ENCODE results near the gene RFX3.

Gene RFX3

DNA sequence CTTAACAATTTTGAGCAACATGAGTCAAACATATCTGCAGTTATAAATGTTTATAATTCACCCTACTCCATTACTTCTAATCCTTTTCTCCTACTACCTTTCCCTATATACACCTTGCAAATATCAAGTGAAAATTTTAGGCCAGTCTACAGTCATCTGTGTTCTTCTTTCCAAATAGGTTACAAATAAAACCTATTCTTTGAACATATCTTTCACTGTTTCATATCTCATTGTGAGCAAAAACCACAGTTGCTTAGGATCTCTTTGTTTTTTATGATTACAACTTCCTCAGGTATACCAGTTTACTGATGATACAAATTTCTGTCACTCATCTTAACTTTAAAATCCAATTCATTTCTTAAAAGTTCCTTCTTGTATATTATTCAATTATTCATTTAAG is 34.4 kb downstream of the RFX3 start:
- DNase-seq (ENCODE audit: extremely low spot score), result no peak
- TF ChIP-seq CTCF (IDR thresholded peaks at IDR 0.05; ENCODE audit: control extremely low read depth, extremely low read depth, low read depth, missing control alignments), result no peak
- CTCF ChIA-PET, result no interaction called here
- POLR2A ChIA-PET, result no interaction called here

GRCh38 chr9:3490957-3491356 is 34.8 kb downstream of the RFX3 start:
- no peak for TF ChIP-seq CTCF (IDR thresholded peaks at IDR 0.05; ENCODE audit: control extremely low read depth, extremely low read depth, low read depth, missing control alignments)
- ChIA-PET POLR2A (no interaction called here), CTCF (no interaction called here)
- no peak for DNase-seq (ENCODE audit: extremely low spot score)

DNA sequence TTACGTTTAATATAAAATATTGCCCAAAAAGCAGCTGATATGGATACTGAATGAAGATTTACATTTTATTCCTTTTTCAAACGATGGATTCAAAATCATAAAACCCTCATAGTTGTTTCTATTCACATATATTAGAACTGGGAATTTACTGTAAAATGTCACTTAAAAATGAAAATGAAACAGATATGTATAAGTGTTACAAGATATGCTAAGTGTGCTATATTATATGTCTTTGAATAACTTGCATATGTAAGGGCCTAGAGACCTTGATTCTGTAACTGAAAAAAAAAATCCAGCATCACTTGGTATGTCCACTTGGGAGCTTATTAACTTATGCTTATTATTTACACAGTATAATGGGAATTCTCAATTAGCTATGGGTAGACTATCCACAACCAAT is 43.2 kb downstream of the RFX3 start:
- DNase-seq (ENCODE audit: extremely low spot score), result no peak
- no peak for TF ChIP-seq CTCF (IDR thresholded peaks at IDR 0.05; ENCODE audit: control extremely low read depth, extremely low read depth, low read depth, missing control alignments)
- ChIA-PET CTCF (interaction anchor here (0.9 kb wide), 1 partner anchor 44 kb away, joined by 3 read pairs; no protein-coding TSS in a partner anchor), POLR2A (interaction anchor here (0.6 kb wide), 1 partner anchor 42 kb away, joined by 3 read pairs; no protein-coding TSS in a partner anchor)

DNA sequence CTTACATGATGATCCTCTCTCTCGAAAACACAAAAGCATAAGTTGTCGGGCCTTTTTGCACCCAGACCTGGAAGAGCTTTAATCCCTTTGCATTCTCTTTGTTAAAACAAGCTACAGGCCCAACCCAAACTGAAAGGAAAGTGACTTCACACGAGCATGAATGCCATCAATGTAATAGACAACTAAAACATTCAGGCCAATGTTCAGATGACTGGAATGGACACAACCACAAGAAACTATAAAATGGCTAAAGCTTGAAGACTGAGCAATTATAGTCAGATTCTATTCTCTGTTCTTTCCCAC is 45.5 kb downstream of the RFX3 start:
- no peak for TF ChIP-seq CTCF (IDR thresholded peaks at IDR 0.05; ENCODE audit: control extremely low read depth, extremely low read depth, low read depth, missing control alignments)
- CTCF ChIA-PET, result interaction anchor here (0.9 to 2.6 kb wide), 8 partner anchors 12 to 135 kb away, joined by 3 to 7 read pairs (median 4); no protein-coding TSS in a partner anchor
- no peak for DNase-seq (ENCODE audit: extremely low spot score)
- POLR2A ChIA-PET, result interaction anchor here (0.6 kb wide), 1 partner anchor 42 kb away, joined by 8 read pairs; no protein-coding TSS in a partner anchor

DNA sequence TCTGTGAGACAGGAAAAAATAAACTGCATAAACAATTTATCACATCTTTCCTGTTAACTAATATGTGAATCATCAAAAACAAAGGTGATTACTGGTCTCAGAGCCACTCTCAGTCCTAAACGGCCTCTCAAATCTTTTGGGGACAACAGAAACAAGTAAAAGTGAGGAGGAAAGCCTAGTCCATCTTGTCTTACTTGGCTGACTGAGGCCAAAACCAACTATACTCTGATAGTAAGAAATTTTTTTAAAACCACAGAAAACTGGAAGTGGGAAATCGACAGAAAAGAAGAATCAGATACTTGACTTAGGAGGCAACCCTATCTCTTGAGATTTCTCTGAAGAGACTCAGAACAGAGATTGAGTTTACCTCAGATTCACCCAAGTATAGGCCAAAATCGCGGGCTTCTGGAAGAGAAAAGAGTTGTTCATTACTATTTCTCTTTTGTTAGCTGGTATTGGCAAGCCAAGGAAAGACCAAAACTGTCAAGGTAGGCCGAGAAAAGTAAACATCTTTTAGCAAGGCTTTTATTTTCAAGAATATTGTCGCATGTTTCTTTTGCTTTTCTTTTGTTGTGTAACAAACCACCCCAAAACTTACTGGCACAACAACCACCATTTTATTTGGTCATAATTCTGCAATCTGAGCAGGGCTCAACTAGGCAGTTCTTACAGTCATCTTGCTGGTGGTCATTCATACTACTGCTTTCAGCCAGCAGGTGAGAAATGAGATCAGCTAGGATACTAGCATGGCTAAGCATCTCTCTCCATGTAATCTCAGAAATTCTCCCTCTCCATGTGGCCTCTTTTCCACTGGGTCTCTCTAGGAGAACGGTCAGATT is 46.1 kb downstream of the RFX3 start:
- DNase-seq (ENCODE audit: extremely low spot score), result peak; percentile 8
- ChIA-PET CTCF (interaction anchor here (1.0 to 2.6 kb wide), 8 partner anchors 11 to 233 kb away, joined by 3 to 7 read pairs (median 4); no protein-coding TSS in a partner anchor), POLR2A (interaction anchor here (0.6 kb wide), 2 partner anchors 10 to 43 kb away, joined by 3 to 8 read pairs; no protein-coding TSS in a partner anchor)
- TF ChIP-seq CTCF (IDR thresholded peaks at IDR 0.05; ENCODE audit: control extremely low read depth, extremely low read depth, low read depth, missing control alignments), result no peak

GRCh38 chr9:3478549-3478953 is 47.2 kb downstream of the RFX3 start:
- TF ChIP-seq CTCF (IDR thresholded peaks at IDR 0.05; ENCODE audit: control extremely low read depth, extremely low read depth, low read depth, missing control alignments), result no peak
- CTCF ChIA-PET, result interaction anchor here (0.9 to 2.3 kb wide), 8 partner anchors 9 to 232 kb away, joined by 3 to 9 read pairs (median 5); no protein-coding TSS in a partner anchor
- POLR2A ChIA-PET, result interaction anchor here (2.3 kb wide), 1 partner anchor 48 kb away, joined by 9 read pairs; the partner anchor contains the start of gene RFX3
- no peak for DNase-seq (ENCODE audit: extremely low spot score)

Measured in GM10248 (cell line).